HG02840 (cell line): ENCODE measurements around the gene GCN1.

ENCODE experiments used
- ATAC-seq: cut with Tn5 transposase; IDR thresholded peaks from one replicate; pipeline ENCODE4 v1.9.1; 2021; ENCODE audit warnings: mild to moderate bottlenecking, moderate library complexity, moderate number of reproducible peaks; ENCODE audit not compliant: unreplicated experiment, low FRiP score

GCN1 gene

GRCh38 chr12:120229487-120230325 is 35.2 kb upstream of the GCN1 start:
- ATAC-seq = no peak

DNA sequence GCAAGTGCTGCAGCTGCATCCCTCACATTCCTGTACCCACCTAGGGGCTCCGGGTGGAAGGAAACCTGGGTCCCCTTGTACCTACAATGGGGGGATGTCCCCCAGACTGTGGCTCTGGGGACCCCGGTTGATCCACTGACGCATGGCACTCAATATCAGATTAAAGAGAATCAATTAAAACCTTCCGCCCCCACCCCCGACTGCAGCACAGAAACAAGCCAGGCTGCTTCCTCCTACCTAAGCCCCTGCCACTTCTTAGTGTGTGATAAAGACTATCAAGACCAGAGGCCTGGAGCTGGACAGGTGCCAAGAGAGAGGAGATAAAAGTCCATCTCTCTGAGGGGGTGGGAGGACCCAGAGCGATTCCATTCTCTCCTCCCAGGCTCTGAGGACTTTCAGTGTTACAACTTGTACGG is 34.6 kb upstream of the GCN1 start:
- ATAC-seq = no peak

DNA sequence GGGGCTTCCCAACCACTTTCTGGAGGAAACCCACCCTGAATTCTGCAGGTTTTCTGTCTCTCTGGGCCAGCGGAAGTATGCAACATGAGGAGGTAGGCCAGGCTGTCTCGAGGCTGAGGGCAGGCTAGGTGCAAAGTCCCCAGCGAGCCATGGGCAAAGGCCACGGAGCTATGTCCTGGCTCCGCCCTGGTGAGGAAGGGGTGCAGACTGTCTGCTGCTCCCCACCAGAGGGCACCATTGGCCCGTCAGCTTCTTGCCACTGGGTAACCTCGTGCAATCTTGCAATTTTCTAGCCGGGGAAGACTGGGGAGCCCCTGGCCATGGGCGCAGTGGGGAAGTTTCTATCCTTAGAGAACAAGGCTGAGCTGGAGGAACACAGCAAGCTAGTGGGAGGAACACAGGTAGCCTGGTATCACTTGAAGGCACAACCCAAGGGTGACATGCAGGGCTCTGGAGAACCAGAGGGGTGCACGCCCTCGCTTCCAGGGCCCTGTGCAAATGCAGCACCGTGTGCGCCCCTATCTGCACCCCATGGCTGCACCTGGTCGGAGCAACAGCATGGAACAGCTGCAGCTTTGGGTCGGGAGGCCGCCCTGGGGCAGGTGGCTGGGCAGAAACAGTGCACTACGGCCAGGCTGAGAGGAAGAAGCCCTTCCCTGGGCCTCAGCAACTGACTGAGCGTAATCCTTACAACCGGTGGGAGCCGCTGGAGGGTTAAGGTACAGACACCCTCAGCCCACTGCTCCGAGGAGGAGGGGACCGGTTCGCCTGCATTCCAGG is 34.0 kb upstream of the GCN1 start:
- ATAC-seq = no peak

DNA sequence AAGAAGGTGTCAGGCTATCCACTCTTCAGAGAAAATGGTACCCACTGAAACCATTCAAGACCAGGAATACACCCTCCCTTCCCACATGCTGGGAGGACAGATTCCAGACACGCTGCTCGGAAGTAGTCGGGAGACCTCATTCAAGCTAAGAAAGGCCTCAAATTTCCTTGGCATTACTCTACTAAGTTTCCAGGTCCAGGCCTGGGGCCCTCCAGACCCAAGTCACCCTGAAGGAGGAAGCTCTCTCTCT is 33.5 kb upstream of the GCN1 start:
- no peak for ATAC-seq

- ATAC-seq = no peak
Observed at GRCh38 chr12:120227233-120228040, 32.9 kb upstream of the GCN1 start.

GRCh38 chr12:120225852-120226640 is 31.5 kb upstream of the GCN1 start:
- no peak for ATAC-seq

- no peak for ATAC-seq
Observed at GRCh38 chr12:120225200-120225558, 30.7 kb upstream of the GCN1 start.

DNA sequence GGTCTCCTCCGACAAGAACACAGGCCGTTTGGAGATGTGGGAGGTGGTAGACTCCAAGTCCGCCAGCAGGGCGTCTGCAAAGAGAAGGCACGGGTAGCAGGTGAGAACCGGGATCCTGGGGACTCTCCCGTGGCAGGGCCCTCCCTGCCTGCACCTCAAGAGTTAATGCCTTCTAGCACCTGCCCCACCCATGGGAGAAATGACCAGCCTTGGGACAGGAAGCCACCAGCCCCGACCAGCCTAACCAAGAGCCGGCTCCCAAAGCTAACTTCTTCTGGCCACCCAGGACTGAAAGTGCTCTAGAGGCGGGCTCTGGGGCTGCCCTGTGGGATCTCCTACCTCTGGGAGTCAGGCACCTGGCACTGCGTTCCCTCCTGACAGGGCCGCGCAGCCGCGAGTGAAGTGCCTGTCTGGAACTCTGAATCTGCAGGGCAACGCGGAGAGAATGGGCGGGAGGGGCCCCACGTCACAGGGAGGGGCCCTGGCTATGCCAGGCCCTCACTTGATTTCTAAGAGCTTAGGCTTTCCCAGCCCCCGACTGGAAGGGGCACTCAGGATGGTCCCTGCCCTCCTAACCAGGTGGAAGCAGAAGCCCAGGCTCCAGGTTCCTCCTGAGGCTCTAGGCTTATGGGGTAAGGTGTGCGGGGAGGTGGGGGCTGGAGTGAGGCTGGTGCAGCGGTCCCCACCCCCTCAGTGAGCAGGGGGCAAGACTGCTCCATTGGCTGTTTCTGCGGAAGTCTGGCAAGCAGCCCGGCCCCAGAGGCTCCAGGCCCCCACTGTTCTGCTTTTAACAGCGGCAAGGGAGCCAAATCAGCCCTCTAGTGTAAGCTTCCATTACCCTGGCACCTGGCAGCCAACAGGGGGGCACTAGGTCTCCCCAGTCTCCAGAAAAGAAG is 30.0 kb upstream of the GCN1 start:
- no peak for ATAC-seq

- no peak for ATAC-seq
Observed at GRCh38 chr12:120223458-120224303, 29.2 kb upstream of the GCN1 start.

GRCh38 chr12:120222288-120222832 is 27.8 kb upstream of the GCN1 start:
- no peak for ATAC-seq

GRCh38 chr12:120221576-120221900 is 27.0 kb upstream of the GCN1 start:
- no peak for ATAC-seq

- no peak for ATAC-seq
Observed at GRCh38 chr12:120220838-120221575, 26.5 kb upstream of the GCN1 start.

GRCh38 chr12:120218680-120219606 is 24.4 kb upstream of the GCN1 start:
- ATAC-seq = no peak

GRCh38 chr12:120216742-120217605 is 22.5 kb upstream of the GCN1 start:
- ATAC-seq = no peak

DNA sequence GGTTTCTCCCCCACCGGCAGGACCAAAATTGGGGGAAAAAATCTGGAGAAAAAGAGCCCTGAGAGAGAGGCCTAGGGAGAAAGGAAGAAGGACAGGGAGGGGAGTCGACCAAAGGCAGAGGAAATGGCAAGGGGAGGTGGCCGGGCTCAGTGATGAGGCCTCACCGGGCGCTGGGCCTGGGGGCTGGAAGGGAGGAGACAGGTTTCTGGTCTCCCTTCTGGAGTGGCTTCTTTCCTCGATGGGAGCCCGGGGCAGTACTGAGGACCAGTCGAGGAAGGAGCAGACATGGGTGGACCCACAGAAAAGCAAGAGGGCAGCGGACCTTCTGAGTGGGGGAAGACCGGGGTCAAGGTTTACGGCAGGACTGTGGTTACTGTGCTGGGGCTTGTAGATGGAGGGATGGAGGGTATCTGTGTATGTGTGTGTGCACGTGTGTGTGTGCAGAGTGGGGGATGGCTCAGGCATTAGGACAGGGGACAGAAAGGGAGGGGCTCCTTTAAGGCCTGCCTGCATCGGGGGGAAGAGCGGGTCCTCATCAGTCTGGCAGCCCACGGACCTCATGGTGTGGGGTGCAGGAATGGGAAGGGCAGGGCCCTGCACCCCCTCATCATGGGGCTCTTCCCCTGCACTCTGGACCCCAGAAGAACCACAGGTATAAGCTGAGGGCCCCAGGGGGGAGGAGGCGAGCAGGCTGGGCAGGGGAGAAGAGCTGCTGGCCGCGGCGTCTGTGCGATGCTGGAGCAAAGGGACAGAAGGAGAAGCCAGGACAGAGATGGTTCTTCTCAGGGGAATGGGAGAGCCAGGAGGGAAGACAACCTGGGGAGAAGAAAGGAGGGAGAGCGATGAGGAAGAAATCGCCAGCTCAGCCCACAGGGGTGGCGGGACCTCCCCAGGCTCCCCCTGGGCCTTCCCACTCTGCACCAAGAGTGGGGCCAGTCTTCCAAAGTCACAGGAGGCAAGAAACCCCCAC is 21.5 kb upstream of the GCN1 start:
- ATAC-seq = no peak
